ENCODE results near the gene USO1.
"Not testable (repeated sequence)": the region's sequence is repeated elsewhere in the genome, so short reads cannot be mapped to it uniquely, and the experiment has no call there.

The USO1 gene

DNA sequence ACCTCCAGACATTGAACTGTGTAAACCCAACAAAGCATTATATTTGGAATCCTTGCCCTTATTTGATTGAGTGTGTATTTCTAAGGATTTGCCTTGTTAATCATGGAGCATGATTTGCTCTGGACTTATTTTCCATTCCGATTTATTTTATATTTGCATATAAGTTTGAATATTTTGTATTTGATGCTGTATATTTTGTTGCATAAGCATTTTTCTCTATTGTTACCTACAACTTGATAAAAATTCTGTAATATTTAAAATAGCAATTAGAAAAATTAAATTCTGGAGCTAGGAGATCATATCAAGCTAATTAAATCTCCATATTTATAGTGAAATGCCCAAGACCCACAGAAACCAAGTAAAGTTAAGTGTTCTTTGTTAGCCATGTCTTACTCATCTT lies 47.2 kb downstream of the USO1 start:
- no peak for FAIRE-seq

DNA sequence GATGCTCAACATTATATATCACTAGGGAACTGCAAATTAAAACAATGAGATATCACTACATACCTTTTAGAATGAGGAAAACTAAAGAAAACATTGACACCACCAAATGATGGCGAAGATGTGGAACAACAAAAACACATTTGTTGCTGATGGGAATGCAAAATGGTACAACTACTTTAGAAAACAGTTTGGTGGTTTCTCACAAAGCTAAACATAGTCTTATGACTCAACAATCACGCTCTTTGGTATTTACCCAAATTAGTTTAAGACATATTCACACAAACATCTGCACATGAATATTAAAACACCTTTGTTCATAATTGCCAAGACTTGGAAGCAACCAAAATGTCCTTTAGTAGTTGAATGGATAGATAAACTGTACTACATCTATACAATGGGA lies 53.2 kb downstream of the USO1 start:
- FAIRE-seq: no peak

DNA sequence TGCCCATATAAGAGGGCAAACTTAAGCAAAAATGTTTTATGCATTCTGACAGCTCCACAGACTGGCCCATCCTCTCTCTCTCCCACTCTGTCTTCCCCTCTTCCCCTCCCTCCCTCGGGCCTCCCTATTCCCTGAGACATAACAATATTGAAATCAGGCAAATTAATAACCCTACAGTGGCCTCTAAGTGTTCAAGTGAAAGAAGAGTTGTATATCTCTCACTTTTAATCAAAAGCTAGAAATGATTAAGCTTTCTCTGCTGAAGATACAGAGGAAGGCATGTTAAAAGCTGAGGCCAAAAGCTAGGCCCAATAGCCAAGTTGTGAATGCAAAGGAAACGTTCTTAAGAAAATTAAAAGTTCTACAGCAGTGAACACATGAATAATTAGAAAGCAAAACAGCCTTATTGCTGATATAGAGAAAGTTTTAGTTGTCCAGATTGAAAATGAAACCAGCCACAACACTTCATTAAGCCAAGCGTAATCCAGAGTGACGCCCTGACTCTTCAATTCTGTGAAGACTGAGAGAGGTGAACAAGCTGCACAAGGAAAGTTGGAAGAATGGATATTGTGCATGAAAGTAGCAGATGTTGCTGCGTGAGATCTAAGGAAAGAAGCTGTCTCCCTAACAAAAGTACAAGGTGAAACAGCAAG lies 54.9 kb downstream of the USO1 start:
- no peak for FAIRE-seq

DNA sequence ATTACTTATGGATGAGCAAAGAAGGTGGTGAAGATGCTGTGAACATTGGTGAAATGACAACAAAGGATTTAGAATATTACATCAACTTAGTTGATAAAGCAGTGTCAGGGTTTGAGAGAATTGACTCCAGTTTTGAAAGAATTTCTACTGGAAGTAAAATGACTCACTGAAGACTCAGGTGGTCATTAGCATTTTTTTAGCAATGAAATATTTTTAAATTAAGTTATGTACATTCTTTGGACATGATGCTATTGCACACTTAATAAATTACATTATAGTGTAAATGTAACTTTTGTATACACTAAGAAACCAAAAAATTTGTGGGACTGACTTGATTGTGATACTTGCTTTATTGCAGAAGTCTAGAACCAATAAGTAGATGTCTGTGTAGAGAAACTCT lies 56.9 kb downstream of the USO1 start:
- FAIRE-seq: no peak

DNA sequence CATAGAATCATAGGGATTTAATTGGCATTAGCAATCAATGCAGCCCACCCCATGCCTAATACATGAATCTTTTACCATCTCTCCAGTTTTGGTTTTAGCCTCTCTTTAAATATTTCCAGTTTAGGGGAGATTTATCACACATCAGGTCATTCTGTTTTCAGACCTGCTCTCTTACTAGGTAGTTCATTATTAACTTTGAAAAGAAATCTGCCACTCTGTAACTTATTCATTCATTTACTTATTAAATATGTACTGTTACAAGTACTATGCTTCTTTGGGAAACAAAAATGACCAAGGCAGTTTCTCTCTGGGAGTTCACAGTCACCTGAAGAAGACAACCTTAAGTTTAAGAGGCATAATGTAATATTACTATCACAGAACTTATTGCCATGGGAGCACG lies 62.1 kb downstream of the USO1 start:
- FAIRE-seq: no peak

DNA sequence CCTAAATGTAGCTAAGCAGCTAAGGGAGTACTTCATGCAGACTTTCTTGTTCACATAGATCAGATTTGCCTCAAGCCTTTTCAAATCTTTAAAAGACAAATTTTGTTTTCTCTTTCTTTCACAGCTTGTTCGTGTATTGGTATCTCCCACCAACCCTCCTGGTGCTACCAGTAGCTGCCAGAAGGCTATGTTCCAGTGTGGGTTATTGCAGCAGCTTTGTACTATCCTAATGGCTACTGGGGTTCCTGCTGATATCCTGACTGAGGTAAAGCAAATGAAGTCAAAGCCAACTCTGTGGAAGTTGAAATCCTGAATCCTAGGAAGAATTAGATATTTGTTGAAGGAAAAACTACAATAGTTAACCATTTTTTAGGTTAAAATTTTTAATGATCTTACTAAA lies 62.6 kb downstream of the USO1 start:
- no peak for FAIRE-seq

DNA sequence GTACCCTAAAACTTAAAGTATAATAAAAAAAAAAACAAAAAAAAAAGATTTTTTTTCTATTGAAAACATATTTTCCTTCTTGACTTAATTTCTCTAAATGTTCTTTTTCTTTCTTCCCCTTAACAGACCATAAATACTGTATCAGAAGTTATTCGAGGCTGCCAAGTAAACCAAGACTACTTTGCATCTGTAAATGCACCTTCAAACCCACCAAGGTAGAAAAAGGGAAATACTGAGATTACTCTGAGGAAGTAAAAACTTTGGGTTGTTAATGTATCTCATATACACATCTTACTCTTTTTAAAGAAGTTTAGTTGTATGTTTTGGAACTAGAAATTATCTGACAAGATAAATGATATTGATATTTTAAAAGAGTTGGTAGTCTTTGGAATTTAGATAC lies 65.6 kb downstream of the USO1 start:
- no peak for FAIRE-seq

DNA sequence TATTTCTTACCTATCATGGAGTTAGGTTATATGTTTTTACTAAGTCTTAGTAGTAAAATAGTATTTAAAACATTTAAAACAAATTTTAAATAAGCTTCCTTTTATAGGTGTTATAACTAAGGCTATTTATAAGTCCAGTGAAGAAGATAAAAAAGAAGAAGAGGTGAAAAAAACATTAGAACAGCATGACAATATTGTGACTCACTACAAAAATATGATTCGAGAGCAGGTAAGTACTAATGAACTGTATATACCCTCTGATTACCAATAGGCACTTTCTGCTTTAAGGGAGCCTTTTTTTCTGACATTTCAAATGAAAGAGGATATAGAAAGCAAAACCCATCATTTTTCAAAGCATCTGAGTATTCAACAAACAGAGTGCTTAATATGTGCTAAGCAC lies 76.6 kb downstream of the USO1 start:
- FAIRE-seq: no peak

DNA sequence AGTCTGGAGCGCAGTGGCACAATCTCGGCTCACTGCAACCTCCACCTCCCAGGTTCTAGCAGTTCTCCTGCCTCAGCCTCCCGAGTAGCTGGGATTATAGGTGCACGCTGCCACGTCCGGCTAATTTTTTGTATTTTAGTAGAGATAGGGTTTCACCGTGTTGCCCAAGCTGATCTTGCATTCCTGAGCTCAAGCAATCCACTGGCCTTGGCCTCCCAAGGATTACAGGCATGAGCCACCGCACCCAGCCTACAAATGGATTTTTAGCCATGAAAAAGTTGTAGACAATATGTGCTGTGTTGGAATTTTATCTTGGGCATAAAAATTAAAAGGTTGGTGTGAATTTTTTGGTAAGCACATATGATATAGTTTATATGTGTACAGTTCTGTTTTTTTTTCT lies 81.7 kb downstream of the USO1 start:
- FAIRE-seq: not testable (repeated sequence)

DNA sequence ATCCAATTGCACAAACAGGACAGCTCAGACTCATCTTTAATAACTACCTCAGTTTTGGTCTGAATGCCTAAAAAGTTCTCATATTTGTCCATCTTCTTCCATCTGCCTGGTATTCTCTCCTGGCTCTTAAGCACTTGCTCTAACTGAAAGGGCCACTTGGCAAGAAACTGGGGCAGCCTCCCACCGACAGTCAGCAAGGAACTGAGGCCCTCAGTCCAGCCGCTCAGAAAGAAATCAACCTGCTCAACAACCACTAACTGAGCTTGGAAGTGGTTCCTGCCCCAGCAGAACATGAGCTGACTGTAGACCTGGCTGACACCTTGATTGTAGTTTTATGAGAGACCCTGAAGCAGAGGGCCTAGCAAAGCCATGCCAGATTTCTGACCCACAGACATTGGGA lies 93.5 kb downstream of the USO1 start:
- no peak for FAIRE-seq

DNA sequence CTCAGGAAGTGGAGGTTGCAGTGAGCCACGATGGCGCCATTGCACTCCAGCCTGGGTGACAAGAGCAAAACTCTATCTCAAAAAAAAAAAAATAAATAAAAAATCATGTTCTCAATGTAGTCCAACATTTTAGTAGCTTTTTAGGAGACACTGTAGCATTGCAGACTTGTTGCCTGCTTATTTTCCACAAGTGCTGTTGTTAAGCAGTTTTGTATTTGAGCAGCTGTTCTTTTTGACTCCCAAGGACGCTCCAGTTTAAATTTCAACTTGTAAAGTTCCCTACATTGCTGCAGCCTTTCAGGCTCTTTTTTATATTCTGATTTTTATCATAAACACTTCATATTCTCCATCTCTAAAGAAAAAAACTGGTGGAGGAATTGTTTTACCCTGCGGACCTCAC lies 94.7 kb downstream of the USO1 start:
- FAIRE-seq: no peak

DNA sequence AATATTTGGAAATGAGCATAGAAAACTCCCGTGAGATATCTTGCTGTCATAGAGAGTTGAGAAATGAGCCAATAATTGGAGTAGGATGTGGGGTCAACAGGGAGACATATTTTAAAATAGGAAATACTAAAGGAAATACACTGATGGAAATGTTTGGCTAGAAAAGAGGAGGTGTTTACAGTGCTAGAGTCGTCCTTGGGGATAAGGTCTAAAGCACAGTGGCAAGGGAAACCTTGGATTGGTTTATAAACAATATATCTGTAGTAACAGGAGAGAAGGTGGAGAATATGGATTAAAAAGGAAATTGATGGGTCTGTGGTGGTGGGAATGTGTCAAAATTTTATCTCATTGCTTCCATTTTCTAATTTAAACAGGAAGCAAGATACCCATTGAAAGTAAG lies 95.8 kb downstream of the USO1 start:
- no peak for FAIRE-seq

DNA sequence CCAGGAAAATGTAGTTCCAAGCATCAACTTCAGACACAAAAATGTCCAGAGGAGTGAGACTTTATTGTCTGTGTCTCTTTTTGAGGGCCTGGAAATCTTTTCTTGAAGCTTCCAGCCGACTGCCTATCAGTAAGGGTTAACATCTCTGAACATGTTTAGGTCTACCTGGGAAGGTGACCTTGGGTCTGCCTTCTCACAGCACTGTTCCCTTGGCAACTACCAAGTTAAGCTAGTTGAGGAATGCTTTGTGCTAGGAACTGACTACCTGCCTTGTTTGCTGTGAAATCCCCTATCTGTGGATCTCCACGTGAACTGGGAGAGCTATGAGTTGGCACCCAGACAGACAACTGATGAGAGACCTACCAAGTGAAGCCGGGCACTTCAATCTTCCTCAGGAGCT lies 96.3 kb downstream of the USO1 start:
- FAIRE-seq: no peak

DNA sequence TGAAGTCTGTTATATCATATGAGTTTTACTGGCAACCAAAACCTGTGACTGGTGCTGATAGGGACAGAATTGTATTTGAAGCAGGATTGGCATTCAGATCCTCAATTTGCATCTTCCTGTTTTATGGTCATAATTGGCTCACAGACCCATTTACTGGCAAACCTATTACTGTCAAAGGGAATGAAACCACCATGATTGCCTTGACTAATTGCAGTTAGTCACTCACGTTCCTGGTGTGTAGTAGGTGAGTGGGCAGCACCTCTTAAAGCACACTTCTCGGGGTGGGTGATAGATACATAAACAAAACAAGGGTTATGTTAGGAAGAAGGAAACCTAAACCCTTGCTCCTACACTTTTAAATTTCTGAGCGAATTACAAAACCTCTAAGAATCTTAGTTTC lies 96.8 kb downstream of the USO1 start:
- no peak for FAIRE-seq

DNA sequence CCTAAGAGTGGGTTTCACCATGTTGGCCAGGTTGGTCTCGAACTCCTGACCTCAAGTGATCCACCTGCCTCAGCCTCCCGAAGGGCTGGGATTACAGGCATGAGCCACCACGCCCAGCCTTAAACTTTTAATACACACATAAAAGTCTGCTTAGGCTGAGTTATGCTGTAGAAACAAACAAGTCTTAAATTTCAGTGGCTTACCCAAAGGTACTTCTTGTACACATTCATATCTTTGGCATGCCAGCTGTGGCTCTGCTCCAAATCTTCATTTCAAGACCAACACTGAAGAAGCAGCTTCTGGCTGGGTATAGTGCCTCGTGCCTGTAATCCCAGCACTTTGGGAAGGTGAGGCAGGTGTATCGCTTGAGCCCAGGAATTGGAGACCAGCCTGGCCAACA lies 97.6 kb downstream of the USO1 start:
- FAIRE-seq: no peak

DNA sequence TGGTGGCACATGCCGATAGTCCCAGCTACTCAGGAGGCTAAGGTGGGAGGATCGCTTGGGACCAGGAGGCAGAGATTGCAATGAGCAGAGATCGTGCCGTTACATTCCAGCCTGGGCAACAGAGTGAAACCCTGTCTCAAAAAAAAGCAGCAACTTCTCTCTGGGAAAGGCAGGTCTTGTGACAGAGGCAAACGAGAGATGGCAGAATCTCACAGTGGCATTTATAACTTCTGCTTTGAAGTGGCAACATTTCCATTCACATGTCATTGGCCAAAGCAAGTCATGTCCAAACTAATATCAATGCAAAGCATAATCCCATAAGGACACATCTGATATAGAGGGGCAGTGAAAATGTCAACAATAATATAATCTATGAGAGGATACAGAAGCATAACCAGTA lies 98.0 kb downstream of the USO1 start:
- FAIRE-seq: no peak

DNA sequence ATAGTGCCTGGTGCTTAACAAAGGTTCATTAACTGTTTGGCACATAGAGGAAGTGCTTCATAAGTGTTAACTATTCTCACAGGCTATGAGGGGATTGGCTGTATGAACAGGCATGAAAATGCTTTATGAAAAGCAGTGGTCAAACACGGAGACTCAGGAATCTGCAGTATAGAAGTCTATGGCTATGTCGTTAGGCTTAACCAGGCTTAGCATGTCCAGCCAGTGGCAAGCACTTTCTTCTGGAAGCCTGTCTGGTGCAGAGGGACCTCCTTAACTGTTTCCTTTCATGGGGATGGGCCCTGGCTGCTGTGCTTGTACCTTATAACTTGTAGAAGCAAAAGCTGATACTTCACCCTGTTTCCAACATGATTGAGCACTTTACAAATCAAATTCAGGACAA lies 99.4 kb downstream of the USO1 start:
- FAIRE-seq: no peak

DNA sequence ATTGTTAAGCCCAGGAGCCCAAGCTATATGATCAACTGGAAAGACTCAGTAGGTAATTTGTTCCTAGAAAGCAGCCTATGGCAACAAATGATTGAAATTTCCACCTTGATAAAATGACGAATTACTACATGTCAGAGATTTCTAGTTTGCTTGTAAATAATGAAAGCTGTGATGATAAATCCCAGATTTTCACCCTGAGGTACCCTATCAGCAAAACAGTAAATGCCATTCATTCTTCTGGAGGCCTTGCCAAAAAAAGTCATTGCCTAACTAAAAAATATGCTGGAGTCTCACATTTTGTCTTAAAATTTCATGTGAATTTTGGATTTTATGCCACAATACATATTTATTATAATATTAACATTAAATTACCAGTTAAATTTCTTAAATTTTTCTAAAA lies 106.5 kb downstream of the USO1 start:
- no peak for FAIRE-seq

DNA sequence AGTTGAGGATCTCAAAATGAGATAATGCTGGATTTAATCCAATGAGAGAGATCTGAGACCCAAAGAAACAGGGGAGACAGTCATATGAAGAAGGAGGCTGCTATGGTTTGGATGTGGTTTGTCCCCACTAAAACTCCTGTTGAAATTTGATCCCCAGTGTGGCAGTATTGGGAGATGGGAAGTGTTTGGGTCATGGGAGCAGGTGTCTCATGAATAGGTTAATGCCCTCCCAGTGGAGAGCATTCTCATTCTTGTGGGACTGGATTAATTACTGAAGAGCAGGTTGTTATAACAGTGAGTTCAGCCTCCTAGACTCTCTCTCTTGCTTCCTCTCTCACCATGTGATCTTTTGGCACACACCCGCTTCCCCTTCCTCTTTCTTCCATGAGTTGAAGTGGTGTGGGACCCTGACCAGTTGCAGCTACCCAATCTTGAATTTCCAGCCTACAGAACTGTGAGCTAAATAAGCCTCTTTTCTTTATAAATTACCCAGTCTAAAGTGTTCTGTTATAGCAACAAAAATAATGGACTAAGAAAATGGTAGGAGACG lies 107.6 kb downstream of the USO1 start:
- FAIRE-seq: no peak

DNA sequence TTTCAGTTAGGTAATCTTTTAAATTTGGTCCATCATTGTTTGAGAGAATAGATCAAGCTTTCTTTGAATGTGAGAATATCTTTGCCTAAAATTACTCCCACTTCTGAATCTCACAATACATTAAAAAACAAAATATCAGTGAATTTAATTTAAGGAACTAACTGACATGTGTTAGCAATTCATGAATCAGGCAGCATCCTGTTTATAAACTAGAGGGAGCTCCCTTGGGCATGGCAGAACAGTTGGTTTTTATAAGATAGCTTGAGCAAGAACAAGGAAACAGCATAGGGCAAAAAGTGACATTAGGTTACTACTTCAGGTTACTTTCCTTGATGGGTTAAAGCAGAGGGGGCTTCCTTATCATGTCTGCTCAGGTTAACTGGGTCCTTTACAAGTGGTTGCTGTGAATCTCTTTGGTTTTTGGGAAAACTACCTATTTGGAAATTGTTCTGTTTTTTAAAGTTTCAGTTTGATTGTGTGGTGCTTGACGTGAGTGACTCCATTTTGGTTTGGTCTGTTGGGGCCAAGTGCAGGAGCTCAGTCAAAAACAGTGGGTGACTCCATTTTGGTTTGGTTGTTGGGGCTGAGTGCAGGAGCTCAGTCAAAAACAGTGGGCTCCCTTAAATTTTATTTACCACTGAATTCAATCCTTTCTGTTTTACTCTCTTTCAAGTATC lies 109.9 kb downstream of the USO1 start:
- no peak for FAIRE-seq

DNA sequence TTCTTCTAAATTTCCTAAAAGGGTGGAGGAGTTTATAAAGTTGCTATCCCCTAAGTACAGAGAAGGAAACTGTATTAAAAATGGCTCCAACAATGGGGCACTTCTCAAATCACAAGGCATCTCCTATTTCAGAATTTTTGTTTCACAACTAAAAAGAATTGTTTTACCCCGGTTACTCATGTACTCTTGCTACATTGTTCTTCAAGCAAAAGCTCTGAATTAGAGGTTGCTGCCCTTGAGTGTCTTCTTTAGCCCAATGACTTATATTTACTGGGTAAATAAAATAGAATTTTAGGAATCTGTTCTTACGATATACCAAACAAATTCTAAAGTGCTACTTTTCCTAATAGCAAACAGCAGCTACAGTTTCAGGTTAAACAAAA lies 110.4 kb downstream of the USO1 start:
- no peak for FAIRE-seq

DNA sequence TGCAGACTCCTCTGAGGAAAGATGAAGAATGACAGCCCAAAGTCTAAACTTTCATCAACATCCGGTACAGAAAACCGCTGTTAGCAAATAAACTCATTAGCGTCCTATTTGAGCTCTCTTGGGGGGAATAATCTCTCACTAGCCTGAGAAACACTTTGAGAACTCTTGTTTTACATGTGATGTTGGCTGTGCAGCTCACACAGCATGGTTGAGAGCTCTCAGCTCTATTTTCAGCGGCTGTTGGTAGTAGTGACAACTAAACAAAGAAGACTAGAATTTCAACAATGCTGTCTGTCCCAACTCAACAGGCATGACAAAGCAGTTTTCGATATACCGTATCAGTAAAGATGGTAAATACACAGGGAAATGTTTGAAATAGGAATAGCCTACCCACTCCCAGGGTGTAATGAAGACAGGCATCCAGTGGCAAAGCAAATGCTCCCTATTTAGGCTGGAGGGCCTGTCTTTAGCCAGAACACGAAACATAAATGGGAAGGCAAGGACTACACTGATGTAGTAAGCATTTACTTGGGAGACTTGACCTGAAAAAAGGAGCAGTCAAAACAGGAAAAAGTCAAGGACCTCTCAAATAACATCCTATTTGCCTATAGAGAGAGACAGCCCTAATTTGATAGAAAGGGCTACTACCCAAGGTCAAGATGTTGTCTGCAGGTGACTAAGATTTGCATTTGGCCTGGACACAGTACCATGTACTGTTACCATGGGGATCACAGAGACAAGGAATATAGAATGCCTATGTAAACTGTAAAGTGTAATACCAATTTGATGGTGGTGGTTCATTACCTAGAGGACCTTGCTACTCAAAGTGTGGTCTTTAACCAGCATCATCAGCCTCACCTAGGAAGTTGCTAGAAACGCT lies 117.5 kb downstream of the USO1 start:
- FAIRE-seq: no peak

DNA sequence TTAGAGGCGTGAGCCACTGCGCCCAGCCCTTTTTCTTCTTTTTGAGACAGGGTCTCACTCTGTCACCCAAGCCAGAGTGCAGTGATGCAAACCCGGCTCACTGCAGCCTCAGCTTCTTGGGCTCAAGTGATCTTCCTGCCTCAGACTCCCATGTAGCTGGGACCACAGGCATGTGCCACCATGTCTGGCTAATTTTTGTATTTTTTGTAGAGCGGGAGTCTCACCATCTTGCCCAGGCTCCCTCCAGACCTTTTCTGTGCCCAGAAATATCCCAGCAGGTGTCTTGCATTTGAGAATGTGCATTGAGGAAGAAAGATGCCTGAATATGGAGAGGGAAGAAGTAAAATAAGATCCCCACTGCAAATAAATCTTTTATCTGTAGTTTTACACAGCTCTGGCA lies 119.2 kb downstream of the USO1 start:
- FAIRE-seq: no peak

DNA sequence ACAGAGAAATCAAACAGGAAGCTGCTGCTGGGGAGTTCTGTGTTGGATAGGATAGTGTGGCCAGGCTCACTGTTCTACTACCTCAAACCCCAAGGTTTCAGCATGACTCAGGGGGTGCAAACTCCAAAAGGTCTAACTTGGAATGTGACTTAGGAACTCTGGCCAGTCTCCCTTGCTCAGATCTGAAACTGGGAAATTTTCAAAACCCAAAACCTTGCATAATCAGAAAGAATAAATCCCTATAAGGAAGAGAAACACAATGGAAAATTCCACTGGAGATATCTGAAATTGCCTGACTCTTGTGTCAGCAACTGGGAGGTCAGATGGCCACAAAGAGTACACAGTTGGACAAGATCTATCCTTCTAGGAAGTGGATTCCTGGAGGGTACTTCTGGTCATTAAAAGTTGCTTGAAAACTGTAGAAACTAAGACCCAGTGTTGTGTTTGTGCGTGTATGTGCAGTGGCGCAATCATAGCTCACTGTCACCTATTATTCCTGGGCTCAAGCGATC lies 119.8 kb downstream of the USO1 start:
- no peak for FAIRE-seq

Measured in endometrium (tissue), 2 donors.